Measurements from ENCODE around the gene COL8A1. TPM values are rescaled to one million over a fixed set of nuclear protein-coding genes. Genes with fewer than 3 reads are reported as not detected.

The COL8A1 gene
- total and polyA plus RNA-seq, 10 of the 15 experiments (the other 5 are each of a cell fraction or from before 2014, with no cell fraction given) = 0.04 to 0.73 (median 0.10) TPM; not detected in 5

DNA sequence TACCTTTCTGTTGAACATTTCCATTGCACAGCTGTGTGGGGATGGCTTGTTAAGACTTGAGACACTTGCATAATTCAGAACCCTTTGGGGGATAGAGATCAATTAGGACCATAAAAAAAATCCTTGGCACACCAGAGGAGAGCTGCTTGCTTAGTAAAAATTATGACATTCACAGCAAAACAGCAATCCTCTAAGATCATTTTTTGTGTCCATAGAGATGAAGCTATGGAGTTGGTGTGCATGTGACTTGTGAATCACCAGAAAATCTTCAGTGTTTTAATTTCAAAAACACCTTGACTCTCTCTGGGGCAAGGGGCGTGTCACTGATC is 7.7 kb downstream of the COL8A1 start:
- DNase-seq (ENCODE audit: low read depth, low spot score) (no peak), FAIRE-seq (no peak), ATAC-seq (no peak)
- Histone ChIP-seq H3K4me2 (ENCODE audit: control insufficient read depth, insufficient read depth) (no peak overlapping the region), H3K4me3 (no peak overlapping the region), H3K36me3 (ENCODE audit: control insufficient read depth in 2 of 2, insufficient read depth in 2 of 2, low read length in 1 of 2) (no peaks in the 10 kb centered on the region), H3K4me1 (ENCODE audit: control insufficient read depth, insufficient read depth, low read length) (no peaks in the 10 kb centered on the region), H3K9me3 (replicated peaks; ENCODE audit: control insufficient read depth, insufficient read depth, low read length) (no peaks in the 10 kb centered on the region), H3K9ac (ENCODE audit: control insufficient read depth, insufficient read depth, low read length) (no peak overlapping the region), H4K20me1 (ENCODE audit: control insufficient read depth, insufficient read depth) (no peaks in the 10 kb centered on the region), H3K79me2 (ENCODE audit: control insufficient read depth, insufficient read depth, low read length) (no peaks in the 10 kb centered on the region), H3K27ac (ENCODE audit: control insufficient read depth, insufficient read depth) (no peak overlapping the region), H3K27me3 (replicated peaks in 1 of 2; ENCODE audit: control insufficient read depth in 2 of 2, insufficient read depth in 2 of 2, low read length in 1 of 2) (no peaks in the 10 kb centered on the region; a peak in 1 of 4 replicates), H2AFZ (ENCODE audit: control insufficient read depth, low read depth, low read length) (no peak overlapping the region)
- WGBS (ENCODE audit: insufficient coverage, insufficient replicate concordance, low lambda C conversion rate, missing lambda C conversion rate) = 0% methylated on average over 1 of the region's 1 CpG
- ChIA-PET RAD21 (ENCODE audit: unreplicated experiment) (interaction anchor here (1.2 kb wide), 1 partner anchor 42 kb away, joined by 3 read pairs; no protein-coding TSS in a partner anchor), SMC1A (ENCODE audit: uncharacterized antibody, unreplicated experiment) (interaction anchor here (1.0 to 2.4 kb wide), 6 partner anchors 10 to 663 kb away, joined by 3 to 12 read pairs (median 4); no protein-coding TSS in a partner anchor), POLR2A (no interaction called here), CTCF (interaction anchor here (0.8 to 9.7 kb wide), 12 partner anchors 9 to 162 kb away, joined by 3 to 78 read pairs (median 4); no protein-coding TSS in a partner anchor)
- intact Hi-C loops (cut with micrococcal nuclease; ENCODE audit: unreplicated experiment) = no loop called here
- in situ Hi-C loops (cut with MboI) = no loop called here
- no TSS peak for BruUV-seq (replicated peaks)
- TF ChIP-seq IRF4 (IDR thresholded peaks at IDR 0.05; ENCODE audit: low read depth, low read length) = no peak
- TF ChIP-seq RAD21 (IDR thresholded peaks at IDR 0.05; ENCODE audit: insufficient read depth, low read depth, low read length) = no peak
- TF ChIP-seq ZNF217 (IDR thresholded peaks at IDR 0.05) = no peak
- no peak for TF ChIP-seq EED (IDR thresholded peaks at IDR 0.05; ENCODE audit: low read depth)
- no peak for TF ChIP-seq CEBPB (IDR thresholded peaks at IDR 0.05; ENCODE audit: borderline replicate concordance in 1 of 2, low read depth in 2 of 2, low read length in 2 of 2)
- no peak for TF ChIP-seq MEF2A (IDR thresholded peaks at IDR 0.05; ENCODE audit: insufficient read depth, low read depth, low read length)
- TF ChIP-seq NFIC (IDR thresholded peaks at IDR 0.05; ENCODE audit: low read depth, low read length) = no peak
- no peak for TF ChIP-seq EGR1 (IDR thresholded peaks at IDR 0.05; ENCODE audit: borderline replicate concordance in 1 of 2, low read depth in 2 of 2, low read length in 2 of 2)
- no peak for TF ChIP-seq TCF12 (IDR thresholded peaks at IDR 0.05; ENCODE audit: low read depth, low read length)
- no peak for TF ChIP-seq JUNB (IDR thresholded peaks at IDR 0.05)

Measured in GM12878 (cell line).